Heart left ventricle (tissue), 16 donors: ENCODE results near the gene MAOA. TPM values are rescaled to one million over a fixed set of nuclear protein-coding genes. Genes with fewer than 3 reads are reported as not detected.

Source experiments
- ATAC-seq, 4 donors: fragments of 200-7000 bp; cut with Tn5 transposase; one replicate each; pipeline ENCODE4 v1.9.1; 2020 to 2022; ENCODE audit warnings: moderate library complexity in 4 of 4, mild to moderate bottlenecking in 3 of 4, moderate number of reproducible peaks in 1 of 4
- DNase-seq, 5 donors: peaks; one replicate each; pipeline ENCODE4 v3.0.0-alpha.2; 2020
- H3K27ac ChIP-seq, 12 donors: fragments of 200-600 bp; sonication (generic) in 4 of 12; one replicate each; pipeline versions ENCODE4 v1.5.0 to v1.8.0; 2016 to 2022; ENCODE audit warnings: mild to moderate bottlenecking in 2 of 12
- H3K27me3 ChIP-seq, 9 donors: fragments of 200-600 bp; sonication (generic) in 2 of 9; one replicate each; pipeline versions ENCODE4 v1.5.1 to v1.8.0; 2016 to 2022; ENCODE audit warnings: mild to moderate bottlenecking in 3 of 9
- H3K36me3 ChIP-seq, 9 donors: fragments of 200-600 bp; sonication (generic) in 2 of 9; one replicate each; pipeline versions ENCODE4 v1.5.0 to v1.8.0; 2018 to 2022; ENCODE audit warnings: mild to moderate bottlenecking in 2 of 9
- H3K4me1 ChIP-seq, 12 donors: fragments of 200-600 bp; sonication (generic) in 4 of 12; one replicate each; pipeline versions ENCODE4 v1.5.0 to v1.8.0; 2016 to 2022; ENCODE audit warnings: mild to moderate bottlenecking in 3 of 12
- H3K4me3 ChIP-seq, 12 donors: fragments of 200-600 bp; sonication (generic) in 4 of 12; one replicate each; pipeline versions ENCODE4 v1.5.0 to v1.8.0; 2017 to 2022; ENCODE audit warnings: mild to moderate bottlenecking in 9 of 12, moderate library complexity in 4 of 12
- H3K9me3 ChIP-seq, 12 donors: fragments of 200-600 bp; sonication (generic) in 4 of 12; one replicate each; pipeline versions ENCODE4 v1.5.0 to v1.8.0; 2016 to 2022; ENCODE audit warnings: mild to moderate bottlenecking in 1 of 12
- POLR2A ChIP-seq, 2 donors: fragments of 450-650 bp; IDR thresholded peaks; one replicate each; pipeline ENCODE4 v1.6.1; 2017; ENCODE audit warnings: antibody characterized with exemption in 2 of 2, mild to moderate bottlenecking in 2 of 2, moderate library complexity in 2 of 2
- WGBS, 4 donors: extraction: QIAGEN DNeasy Blood & Tissue Kit in 2 of 4; methylation state at CpG; one replicate each; pipeline versions ENCODE4 v1.1.5 to v1.1.7; 2013 to 2018; 5-methylcytosine and 5-hydroxymethylcytosine counted together
- intact Hi-C, 10 donors: fragments of 100-400 bp; cut with DNase I; formaldehyde crosslinking; loops; one replicate each; pipeline versions ENCODE4 v1.11.1 to v1.14.2; 2022
- long read RNA-seq, 3 donors: library from polyadenylated mRNA; unstranded; transcript quantifications; one replicate each; pipeline ENCODE4 v2.0.0, GENCODE V29; 2020 to 2021
- polyA plus RNA-seq, 2 donors: library from polyadenylated mRNA; stranded (reverse); fragments of 200-250 nt; gene quantifications; one replicate each; pipeline ENCODE4 v1.2.3, GENCODE V29; 2013
- total RNA-seq, 9 donors: library from RNA; depleted of rRNA in 2 of 9; stranded (reverse); fragments of >200 nt in 2 of 9; fragmentation: NEBNext Ultra II Directional in 3 of 9; extraction: Animal tissue kit (Norgen Biotek cat#: 25700) in 3 of 9; gene quantifications; one replicate each; pipeline versions ENCODE4 v1.1.0 to v1.2.4, GENCODE V29; 2016 to 2023
- TF ChIP-seq, protein P1 (sequence below), 12 donors: fragments of 200-600 bp; sonication (generic) in 4 of 12; IDR thresholded peaks; one replicate each; pipeline versions ENCODE4 v1.5.0 to v1.8.0; 2018 to 2022; ENCODE audit warnings: antibody characterized with exemption in 12 of 12, mild to moderate bottlenecking in 5 of 12
- donor health status: ischemic (EF 13 %, LVEDD 7.1; RV severe dilation, severe dysfunction).
- donor health status: healthy with polysubstance abuse.
- donor health status: DM: no; HTN: yes; CAD: no.
- donor health status: DM: no; HTN: no; CAD: no.
- donor health status: ischemic (EF 25% LVEDD 6.9; RV normal size, moderate dysfunction).
- donor health status: ischemic (EF 25% LVEDD 5.7; RV mildly dilated, moderate dysfunction).
- donor health status: healthy.
- donor health status: DM: yes; HTN: yes; CAD: no.
- donor health status: ischemic (EF 35%, LVEDD 5.7; RV mildly dilated, moderate dysfunction).
- donor health status: nonischemic (EF 11% LVEDD 7.7; RV severe dilation, severe dysfunction).
- donor health status: DM: yes; HTN: yes; CAD: no.
- donor health status: PGD.
- donor health status: ischemic (EF 29% LVEDD 5.4; RV normal size, mild dysfunction).
- donor health status: nonischemic (EF 23%, LVEDD 6.1; RV moderate dilation, normal function).

The MAOA gene
- total RNA-seq (100 to 1,000 TPM in 5 of 9 donors, 10 to 100 TPM in 4; 53.5 to 320 (median 104) TPM), polyA plus RNA-seq (100 to 1,000 TPM in 1 of 2 donors, 10 to 100 TPM in 1; 38.2 to 104 TPM)
- long read RNA-seq, donor 1, full-length matches to known transcripts: 167 of 190 reads
- long read RNA-seq, donor 1, partial matches to known transcripts: 15 of 190 reads
- long read RNA-seq, donor 1, other reads (novel, unspliced or antisense): 8 of 190 reads
- long read RNA-seq, donor 2, full-length matches to known transcripts: 887 of 973 reads
- long read RNA-seq, donor 2, partial matches to known transcripts: 65 of 973 reads
- long read RNA-seq, donor 2, other reads (novel, unspliced or antisense): 21 of 973 reads
- long read RNA-seq, donor 3, full-length matches to known transcripts: 152 of 177 reads
- long read RNA-seq, donor 3, partial matches to known transcripts: 20 of 177 reads
- long read RNA-seq, donor 3, other reads (novel, unspliced or antisense): 5 of 177 reads

DNA sequence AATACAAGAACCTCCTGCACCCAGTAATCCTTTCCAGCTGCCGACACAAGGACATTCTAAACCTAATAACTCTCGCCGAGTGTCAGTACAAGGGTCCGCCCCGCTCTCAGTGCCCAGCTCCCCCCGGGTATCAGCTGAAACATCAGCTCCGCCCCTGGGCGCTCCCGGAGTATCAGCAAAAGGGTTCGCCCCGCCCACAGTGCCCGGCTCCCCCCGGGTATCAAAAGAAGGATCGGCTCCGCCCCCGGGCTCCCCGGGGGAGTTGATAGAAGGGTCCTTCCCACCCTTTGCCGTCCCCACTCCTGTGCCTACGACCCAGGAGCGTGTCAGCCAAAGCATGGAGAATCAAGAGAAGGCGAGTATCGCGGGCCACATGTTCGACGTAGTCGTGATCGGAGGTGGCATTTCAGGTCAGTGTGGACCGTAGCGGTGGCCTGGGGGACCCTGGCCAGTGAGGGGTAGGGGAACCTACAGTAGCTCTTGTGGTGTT is at the start of gene MAOA:
Gene MAOA (plus strand): TSS at position 295 of the 490 bp plus-strand sequence. CDS start 43 bp downstream, at position 338.
- WGBS, 4 donors: 2 to 52% (median 24%) methylated on average over 29 of the region's 29 CpGs
- intact Hi-C loops: loop anchor here in 9 of 10 donors (2.0 to 10.0 kb wide), 9 partner anchors 46 to 91 kb away; no protein-coding TSS in a partner anchor
- peak in 1 of 2 donors; percentile 59 for TF ChIP-seq POLR2A (IDR thresholded peaks at IDR 0.05)
- TF ChIP-seq, protein P1, sequence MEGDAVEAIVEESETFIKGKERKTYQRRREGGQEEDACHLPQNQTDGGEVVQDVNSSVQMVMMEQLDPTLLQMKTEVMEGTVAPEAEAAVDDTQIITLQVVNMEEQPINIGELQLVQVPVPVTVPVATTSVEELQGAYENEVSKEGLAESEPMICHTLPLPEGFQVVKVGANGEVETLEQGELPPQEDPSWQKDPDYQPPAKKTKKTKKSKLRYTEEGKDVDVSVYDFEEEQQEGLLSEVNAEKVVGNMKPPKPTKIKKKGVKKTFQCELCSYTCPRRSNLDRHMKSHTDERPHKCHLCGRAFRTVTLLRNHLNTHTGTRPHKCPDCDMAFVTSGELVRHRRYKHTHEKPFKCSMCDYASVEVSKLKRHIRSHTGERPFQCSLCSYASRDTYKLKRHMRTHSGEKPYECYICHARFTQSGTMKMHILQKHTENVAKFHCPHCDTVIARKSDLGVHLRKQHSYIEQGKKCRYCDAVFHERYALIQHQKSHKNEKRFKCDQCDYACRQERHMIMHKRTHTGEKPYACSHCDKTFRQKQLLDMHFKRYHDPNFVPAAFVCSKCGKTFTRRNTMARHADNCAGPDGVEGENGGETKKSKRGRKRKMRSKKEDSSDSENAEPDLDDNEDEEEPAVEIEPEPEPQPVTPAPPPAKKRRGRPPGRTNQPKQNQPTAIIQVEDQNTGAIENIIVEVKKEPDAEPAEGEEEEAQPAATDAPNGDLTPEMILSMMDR (IDR thresholded peaks at IDR 0.05): no peak
- ATAC-seq (peak; percentile 54 to 73 (median 71)), DNase-seq (peak; percentile 59 to 81 (median 75))
- Histone ChIP-seq H3K9me3 (no peaks in the 10 kb centered on the region), H3K4me3 (peak within 1 kb of the TSS; percentile 43 to 98 (median 76)), H3K27ac (peak within 1 kb of the TSS; percentile 81 to 95 (median 88)), H3K27me3 (peaks cover 0 to 23% (median 0%) of the 10 kb centered on the region in 9 donors), H3K4me1 (peaks cover 0 to 6% (median 0%) of the 10 kb centered on the region in 12 donors), H3K36me3 (no peaks in the 10 kb centered on the region)

DNA sequence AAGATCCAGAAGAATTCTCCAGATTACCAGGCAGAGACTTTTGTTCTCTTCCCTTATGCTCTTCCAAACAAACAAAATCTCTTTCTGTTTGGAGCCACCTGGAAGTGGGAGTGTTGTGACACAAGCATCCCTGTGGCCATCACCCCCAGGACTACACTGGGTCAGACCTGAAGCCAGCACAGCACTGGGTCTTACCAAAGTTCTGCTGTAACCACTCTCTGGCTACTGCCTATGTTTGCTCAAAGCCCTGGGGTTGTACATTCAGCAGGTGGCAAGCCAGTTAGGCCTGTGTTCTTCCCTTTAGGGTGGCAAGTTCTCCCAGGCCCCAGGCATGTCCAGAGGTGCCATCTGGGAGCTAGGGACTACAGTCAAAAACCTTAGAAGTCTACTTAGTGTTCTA is 43.7 kb upstream of the MAOA start:
- no peak for DNase-seq
- Histone ChIP-seq H3K9me3 (no peaks in the 10 kb centered on the region), H3K27ac (no peak overlapping the region), H3K4me3 (no peak overlapping the region), H3K4me1 (no peaks in the 10 kb centered on the region), H3K27me3 (peaks cover 0 to 16% (median 0%) of the 10 kb centered on the region in 9 donors), H3K36me3 (no peaks in the 10 kb centered on the region)
- no peak for ATAC-seq
- intact Hi-C loops: no loop called here
- TF ChIP-seq, protein P1 (IDR thresholded peaks at IDR 0.05): no peak
- no peak for TF ChIP-seq POLR2A (IDR thresholded peaks at IDR 0.05)

DNA sequence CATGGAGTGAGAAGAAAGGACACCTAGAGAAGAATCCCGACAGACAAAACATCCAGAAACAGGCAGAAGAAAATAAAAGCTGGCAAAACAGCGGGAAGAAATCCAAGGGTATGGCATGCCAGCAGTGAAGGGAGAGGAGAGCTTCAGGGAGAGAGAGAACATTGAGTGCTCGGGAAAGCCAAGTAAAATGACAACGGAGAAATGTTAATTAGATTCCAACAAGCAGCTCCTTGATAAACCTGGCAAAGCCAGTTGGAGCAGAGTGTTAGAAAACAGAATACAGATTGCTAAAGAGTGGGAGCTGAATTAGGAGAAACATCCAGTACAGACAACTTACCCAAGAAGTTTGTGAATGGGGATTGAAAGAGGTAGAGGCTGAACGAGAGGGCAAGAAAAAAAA is 40.4 kb upstream of the MAOA start:
- peak; percentile 55 to 80 (median 72) for ATAC-seq
- Histone ChIP-seq H3K27me3 (peaks cover 0 to 20% (median 0%) of the 10 kb centered on the region in 9 donors), H3K9me3 (no peaks in the 10 kb centered on the region), H3K4me3 (no peak overlapping the region), H3K4me1 (no peaks in the 10 kb centered on the region), H3K36me3 (no peaks in the 10 kb centered on the region), H3K27ac (peak overlapping the region in 6 of 12 donors; percentile 25 to 48 (median 42))
- WGBS, 4 donors: 37 to 51% (median 51%) methylated on average over 5 of the region's 5 CpGs
- intact Hi-C loops: no loop called here
- no peak for TF ChIP-seq POLR2A (IDR thresholded peaks at IDR 0.05)
- TF ChIP-seq, protein P1 (IDR thresholded peaks at IDR 0.05): no peak
- DNase-seq: no peak
